ENCODE results near the gene BNIP3.

DNA sequence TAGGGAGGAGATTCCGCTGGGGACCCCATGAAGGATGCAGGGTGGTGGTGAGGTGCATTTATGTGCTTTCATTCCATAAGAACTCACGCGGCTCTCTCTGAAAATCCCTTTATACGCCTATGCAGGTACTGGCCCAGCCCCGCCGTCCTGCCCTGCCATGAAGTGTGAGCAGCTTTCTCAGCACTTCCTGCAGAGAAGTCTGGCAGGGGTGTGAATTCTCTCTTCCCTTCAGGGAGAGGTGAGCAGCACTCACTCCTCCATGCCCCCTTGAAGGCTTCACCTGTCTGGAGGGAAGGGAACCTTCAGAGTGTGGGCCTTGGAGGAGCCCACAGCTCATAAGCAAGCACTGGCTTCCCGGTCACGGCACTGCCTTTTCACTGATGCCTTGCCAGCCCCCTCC, 47.0 kb downstream of the BNIP3 start:
- TF ChIP-seq, protein P1, sequence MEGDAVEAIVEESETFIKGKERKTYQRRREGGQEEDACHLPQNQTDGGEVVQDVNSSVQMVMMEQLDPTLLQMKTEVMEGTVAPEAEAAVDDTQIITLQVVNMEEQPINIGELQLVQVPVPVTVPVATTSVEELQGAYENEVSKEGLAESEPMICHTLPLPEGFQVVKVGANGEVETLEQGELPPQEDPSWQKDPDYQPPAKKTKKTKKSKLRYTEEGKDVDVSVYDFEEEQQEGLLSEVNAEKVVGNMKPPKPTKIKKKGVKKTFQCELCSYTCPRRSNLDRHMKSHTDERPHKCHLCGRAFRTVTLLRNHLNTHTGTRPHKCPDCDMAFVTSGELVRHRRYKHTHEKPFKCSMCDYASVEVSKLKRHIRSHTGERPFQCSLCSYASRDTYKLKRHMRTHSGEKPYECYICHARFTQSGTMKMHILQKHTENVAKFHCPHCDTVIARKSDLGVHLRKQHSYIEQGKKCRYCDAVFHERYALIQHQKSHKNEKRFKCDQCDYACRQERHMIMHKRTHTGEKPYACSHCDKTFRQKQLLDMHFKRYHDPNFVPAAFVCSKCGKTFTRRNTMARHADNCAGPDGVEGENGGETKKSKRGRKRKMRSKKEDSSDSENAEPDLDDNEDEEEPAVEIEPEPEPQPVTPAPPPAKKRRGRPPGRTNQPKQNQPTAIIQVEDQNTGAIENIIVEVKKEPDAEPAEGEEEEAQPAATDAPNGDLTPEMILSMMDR (conservative IDR thresholded peaks at IDR 0.05): no peak
- TF ChIP-seq ZFX (IDR thresholded peaks at IDR 0.05): no peak

Data from C4-2B (cell line).